Stimulated activated CD8-positive, alpha-beta memory T cell treated with anti-CD3 and anti-CD28 coated beads, Interleukin-7, amount 100 ng/mL, for 4 hours (primary cell): ENCODE data around the gene CFAP74.

Source experiments
- DNase-seq, 2 donors: peaks; one replicate each; pipeline ENCODE4 v3.0.0-alpha.2; 2020; ENCODE audit warnings: low read depth in 2 of 2

Gene CFAP74

GRCh38 chr1:1926886-1927660, 76.5 kb downstream of the CFAP74 start:
- no peak for DNase-seq

- no peak for DNase-seq
Measured at GRCh38 chr1:1926346-1926811, 77.2 kb downstream of the CFAP74 start.

GRCh38 chr1:1925437-1926345, 77.9 kb downstream of the CFAP74 start:
- no peak for DNase-seq

GRCh38 chr1:1924849-1925248, 78.7 kb downstream of the CFAP74 start:
- DNase-seq = no peak

- no peak for DNase-seq
Measured at GRCh38 chr1:1924386-1924785, 79.2 kb downstream of the CFAP74 start.

- no peak for DNase-seq
Measured at GRCh38 chr1:1922956-1923833, 80.4 kb downstream of the CFAP74 start.

- no peak for DNase-seq
Measured at GRCh38 chr1:1922702-1922955, 81.0 kb downstream of the CFAP74 start.

GRCh38 chr1:1921901-1922701, 81.5 kb downstream of the CFAP74 start:
- DNase-seq = no peak

GRCh38 chr1:1921459-1921862, 82.1 kb downstream of the CFAP74 start:
- no peak for DNase-seq

GRCh38 chr1:1920608-1921458, 82.8 kb downstream of the CFAP74 start:
- no peak for DNase-seq

GRCh38 chr1:1920057-1920607, 83.5 kb downstream of the CFAP74 start:
- no peak for DNase-seq

- DNase-seq = peak; percentile 98
Measured at GRCh38 chr1:1919304-1920056, 84.1 kb downstream of the CFAP74 start.

- no peak for DNase-seq
Measured at GRCh38 chr1:1918901-1919303, 84.7 kb downstream of the CFAP74 start, which contains the start of gene TMEM52. Gene TMEM52, minus strand, starts transcription at chr1:1919279. Its CDS starts 14 bp downstream, at chr1:1919265.

GRCh38 chr1:1917995-1918900, 85.3 kb downstream of the CFAP74 start:
- no peak for DNase-seq

- DNase-seq = no peak
Measured at GRCh38 chr1:1917304-1917976, 86.1 kb downstream of the CFAP74 start.

GRCh38 chr1:1916851-1917251, 86.7 kb downstream of the CFAP74 start:
- no peak for DNase-seq
